GM12878 (cell line): Measurements from ENCODE around the gene RFC4. TPM values are rescaled to one million over a fixed set of nuclear protein-coding genes. Genes with fewer than 3 reads are reported as not detected.

ENCODE experiments used
- ATAC-seq: fragments of 200-7000 bp; cut with Tn5 transposase; 3 replicates; pipeline ENCODE4 v1.9.1; 2020; ENCODE audit warnings: mild to moderate bottlenecking, moderate library complexity
- BruUV-seq: library from RNA; stranded (reverse); fragments of 400-500 nt; replicated peaks from 2 replicates; lab custom pipeline; 2021; lab: Mats Ljungman, UMichigan
- CTCF ChIA-PET: fragments of 300-600 bp; sonication (Branson Sonifier 250); formaldehyde crosslinking; extraction: SDS; loops from one replicate; lab custom pipeline; 2021; ENCODE audit warnings: inconsistent platforms; lab: Yijun Ruan, JAX
- POLR2A ChIA-PET: fragments of 350-600 bp; formaldehyde crosslinking; extraction: SDS; loops from one replicate; lab custom pipeline; 2021; ENCODE audit warnings: inconsistent platforms; lab: Charles Lee
- RAD21 ChIA-PET: fragments of 300-600 bp; sonication (Branson Sonifier 250); formaldehyde crosslinking; loops from one replicate; lab custom pipeline; 2023; ENCODE audit warnings: antibody characterized with exemption; ENCODE audit not compliant: unreplicated experiment; lab: Charles Lee
- SMC1A ChIA-PET: fragments of 300-600 bp; sonication (Branson Sonifier 250); formaldehyde crosslinking; loops from one replicate; lab custom pipeline; 2023; ENCODE audit not compliant: unreplicated experiment, uncharacterized antibody; lab: Charles Lee
- DNase-seq: peaks from one replicate; pipeline ENCODE4 v3.0.0-alpha.2; 2011; ENCODE audit warnings: low read depth, low spot score
- FAIRE-seq: peaks from 3 replicates; lab custom pipeline; 2011; peaks lifted over from hg19 to GRCh38; lab: Jason Lieb, UNC
- H2AFZ ChIP-seq: 2 replicates; pipeline ENCODE4 v1.6.0; 2011; ENCODE audit warnings: low read depth, low read length, control low read depth; ENCODE audit not compliant: control insufficient read depth
- H3K27ac ChIP-seq: 2 replicates; pipeline ENCODE4 v1.5.1; 2011; ENCODE audit warnings: control low read depth; ENCODE audit not compliant: control insufficient read depth, insufficient read depth
- H3K27me3 ChIP-seq, 2 experiments: replicated peaks in 1 of 2; 2 replicates each; pipeline versions ENCODE4 v1.6.0 to v1.6.1; 2011; ENCODE audit warnings: low read length in 1 of 2; ENCODE audit not compliant: control insufficient read depth in 2 of 2, insufficient read depth in 2 of 2
- H3K36me3 ChIP-seq, 2 experiments: 2 replicates each; pipeline ENCODE4 v1.5.1; 2011; ENCODE audit warnings: low read length in 1 of 2; ENCODE audit not compliant: control insufficient read depth in 2 of 2, insufficient read depth in 2 of 2
- H3K4me1 ChIP-seq: 2 replicates; pipeline ENCODE4 v1.6.1; 2011; ENCODE audit warnings: mild to moderate bottlenecking, low read length, moderate library complexity, mixed read lengths; ENCODE audit not compliant: control insufficient read depth, insufficient read depth
- H3K4me2 ChIP-seq: 2 replicates; pipeline ENCODE4 v1.6.0; 2011; ENCODE audit warnings: control low read depth; ENCODE audit not compliant: control insufficient read depth, insufficient read depth
- H3K4me3 ChIP-seq: fragments of 200-600 bp; sonication (generic); 2 replicates; pipeline ENCODE4 v1.5.1; 2016
- H3K79me2 ChIP-seq: 2 replicates; pipeline ENCODE4 v1.6.0; 2011; ENCODE audit warnings: low read length; ENCODE audit not compliant: control insufficient read depth, insufficient read depth
- H3K9ac ChIP-seq: 2 replicates; pipeline ENCODE4 v1.8.0; 2011; ENCODE audit warnings: low read length, control low read depth, mixed read lengths; ENCODE audit not compliant: control insufficient read depth, insufficient read depth
- H3K9me3 ChIP-seq: replicated peaks from 3 replicates; pipeline ENCODE4 v1.5.1; 2011; ENCODE audit warnings: mild to moderate bottlenecking, low read length; ENCODE audit not compliant: control insufficient read depth, insufficient read depth
- H4K20me1 ChIP-seq: 2 replicates; pipeline ENCODE4 v1.6.0; 2011; ENCODE audit not compliant: control insufficient read depth, insufficient read depth
- CHD1 ChIP-seq: IDR thresholded peaks from 2 replicates; pipeline ENCODE4 v1.6.1; 2012; ENCODE audit warnings: low read depth, low read length, improper control_type of control experiment
- HDGF ChIP-seq: fragments of 450-650 bp; IDR thresholded peaks from 2 replicates; pipeline ENCODE4 v1.6.1; 2016; ENCODE audit warnings: antibody characterized with exemption
- NR2C1 ChIP-seq: fragments of 450-650 bp; IDR thresholded peaks from 2 replicates; pipeline ENCODE4 v1.6.1; 2017; ENCODE audit warnings: antibody characterized with exemption, mild to moderate bottlenecking, moderate library complexity
- POLR2A ChIP-seq: IDR thresholded peaks from 2 replicates; pipeline ENCODE4 v1.6.1; 2011; ENCODE audit warnings: low read depth, mild to moderate bottlenecking, low read length
- POLR2AphosphoS2 ChIP-seq: IDR thresholded peaks from 2 replicates; pipeline ENCODE4 v1.6.1; 2011; ENCODE audit warnings: low read depth, mild to moderate bottlenecking, low read length, improper control_type of control experiment, moderate library complexity
- POLR2AphosphoS5 ChIP-seq: IDR thresholded peaks from 2 replicates; pipeline ENCODE4 v1.6.1; 2011; ENCODE audit warnings: mild to moderate bottlenecking, low read length, inconsistent platforms
- RB1 ChIP-seq: fragments of 450-650 bp; formaldehyde crosslinking; IDR thresholded peaks from 2 replicates; pipeline ENCODE4 v1.6.1; 2017; ENCODE audit warnings: mild to moderate bottlenecking, borderline replicate concordance
- RUNX3 ChIP-seq: IDR thresholded peaks from 2 replicates; pipeline ENCODE4 v1.6.1; 2012; ENCODE audit warnings: low read length, inconsistent platforms
- SMC3 ChIP-seq: IDR thresholded peaks from 2 replicates; pipeline ENCODE4 v1.6.1; 2011; ENCODE audit warnings: low read length, improper control_type of control experiment, borderline replicate concordance
- TCF12 ChIP-seq: IDR thresholded peaks from 2 replicates; pipeline ENCODE4 v1.6.1; 2011; ENCODE audit warnings: low read depth, mild to moderate bottlenecking, low read length
- TCF3 ChIP-seq: IDR thresholded peaks from 2 replicates; pipeline ENCODE4 v1.6.1; 2012; ENCODE audit warnings: low read depth, mild to moderate bottlenecking, low read length, borderline replicate concordance; ENCODE audit not compliant: insufficient read depth
- ZNF687 ChIP-seq: fragments of 450-650 bp; IDR thresholded peaks from 2 replicates; pipeline ENCODE4 v1.6.1; 2017; ENCODE audit warnings: mild to moderate bottlenecking, moderate library complexity
- ZSCAN29 ChIP-seq: fragments of 450-650 bp; IDR thresholded peaks from 2 replicates; pipeline ENCODE4 v1.6.1; 2017; ENCODE audit warnings: mild to moderate bottlenecking, moderate library complexity
- WGBS: methylation state at CpG from one replicate; pipeline ENCODE4 v1.1.6; 2016; ENCODE audit warnings: low lambda C conversion rate; ENCODE audit not compliant: insufficient replicate concordance, insufficient coverage; ENCODE audit errors: missing lambda C conversion rate; 5-methylcytosine and 5-hydroxymethylcytosine counted together
- in situ Hi-C: fragments of 300-500 bp; cut with MboI; formaldehyde crosslinking; loops from 9 replicates; pipeline ENCODE4 v1.14.3; 2018; ENCODE audit warnings: mixed read lengths
- intact Hi-C: fragments of 100-400 bp; cut with micrococcal nuclease; formaldehyde crosslinking; loops from one replicate; pipeline ENCODE4 v1.14.2; 2022; ENCODE audit not compliant: unreplicated experiment
- polyA plus RNA-seq, 11 experiments: library from polyadenylated mRNA; depleted of rRNA in 4 of 11; unstranded in 6 of 11; stranded (reverse) in 5 of 11; fragments of >200 nt; fragmentation: Nextera tagmentation in 4 of 11; fragmentation: Illumina TruSeq in 1 of 11; extraction: Ambion mirVana in 4 of 11; extraction: Trizol in 1 of 11; gene quantifications; 1 replicate in 1 of 11; 2 replicates in 10 of 11; pipeline versions ENCODE4 v1.2.1 to v1.2.3, GENCODE V29; 2011 to 2016; ENCODE audit warnings: inconsistent platforms in 2 of 11, missing spikeins in 2 of 11, low read depth in 1 of 11
- total RNA-seq, 4 experiments: library from RNA; depleted of rRNA in 3 of 4; stranded (reverse); fragments of >200 nt in 3 of 4; fragmentation: Illumina TruSeq in 1 of 4; extraction: Trizol in 1 of 4; gene quantifications; 2 replicates each; pipeline versions ENCODE4 v1.2.1 to v1.2.3, GENCODE V29; 2013 to 2021
- TF ChIP-seq, protein P1 (sequence below): fragments of 450-650 bp; IDR thresholded peaks from 2 replicates; pipeline ENCODE4 v1.6.1; 2017; ENCODE audit warnings: borderline replicate concordance

The RFC4 gene
- total and polyA plus RNA-seq, 10 of the 15 experiments (the other 5 are each of a cell fraction or from before 2014, with no cell fraction given), result 49.1 to 144 (median 112) TPM

DNA sequence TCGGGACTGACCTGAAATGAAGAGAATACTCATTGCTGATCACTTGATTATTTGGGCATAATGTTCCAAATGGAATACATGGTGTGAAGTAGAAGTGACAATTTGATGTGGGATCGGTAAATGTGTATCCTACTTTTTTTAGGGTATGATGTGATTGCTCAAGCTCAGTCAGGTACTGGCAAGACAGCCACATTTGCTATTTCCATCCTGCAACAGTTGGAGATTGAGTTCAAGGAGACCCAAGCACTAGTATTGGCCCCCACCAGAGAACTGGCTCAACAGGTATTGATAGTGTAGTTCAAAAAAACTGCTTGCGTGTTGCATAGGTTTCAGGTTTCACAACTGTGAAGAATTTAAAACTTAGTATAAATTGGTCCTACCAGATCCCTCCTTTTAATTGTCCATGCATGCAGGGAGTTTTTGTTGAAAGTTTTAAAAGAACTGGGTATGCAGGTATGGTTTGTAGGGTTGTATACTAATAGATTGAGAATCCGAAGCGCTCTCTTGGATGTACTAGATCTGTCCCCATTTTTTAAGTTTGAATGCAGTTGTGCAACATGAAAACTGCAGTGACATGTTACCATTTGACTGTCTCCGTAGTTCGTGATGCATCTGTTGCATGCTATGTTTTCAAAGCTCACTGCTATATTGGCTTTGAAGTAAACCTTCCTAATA, 21.3 kb downstream of the RFC4 start:
- 0% methylated on average over 7 of the region's 7 CpGs for WGBS
- SMC1A ChIA-PET, result interaction anchor here (0.8 to 2.5 kb wide), 6 partner anchors 7 to 247 kb away, joined by 3 to 17 read pairs (median 3); partner anchors contain the start of gene RFC4
- TF ChIP-seq POLR2AphosphoS5 (peak; percentile 45; the same call in 1 of the 2 replicates), SMC3 (no peak), POLR2AphosphoS2 (peak; percentile 63; the same call in 1 of the 2 replicates), TCF3 (no peak), RUNX3 (no peak), RB1 (no peak), ZSCAN29 (no peak), TCF12 (no peak), HDGF (no peak), ZNF687 (no peak), POLR2A (peak; percentile 60), CHD1 (no peak), NR2C1 (no peak)
- TF ChIP-seq, protein P1, sequence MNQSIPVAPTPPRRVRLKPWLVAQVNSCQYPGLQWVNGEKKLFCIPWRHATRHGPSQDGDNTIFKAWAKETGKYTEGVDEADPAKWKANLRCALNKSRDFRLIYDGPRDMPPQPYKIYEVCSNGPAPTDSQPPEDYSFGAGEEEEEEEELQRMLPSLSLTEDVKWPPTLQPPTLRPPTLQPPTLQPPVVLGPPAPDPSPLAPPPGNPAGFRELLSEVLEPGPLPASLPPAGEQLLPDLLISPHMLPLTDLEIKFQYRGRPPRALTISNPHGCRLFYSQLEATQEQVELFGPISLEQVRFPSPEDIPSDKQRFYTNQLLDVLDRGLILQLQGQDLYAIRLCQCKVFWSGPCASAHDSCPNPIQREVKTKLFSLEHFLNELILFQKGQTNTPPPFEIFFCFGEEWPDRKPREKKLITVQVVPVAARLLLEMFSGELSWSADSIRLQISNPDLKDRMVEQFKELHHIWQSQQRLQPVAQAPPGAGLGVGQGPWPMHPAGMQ, result no peak
- POLR2A ChIA-PET, result interaction anchor here (1.1 to 4.2 kb wide), 8 partner anchors 7 to 849 kb away, joined by 3 to 24 read pairs (median 9); partner anchors contain the start of genes DNAJB11, RFC4 and TBCCD1
- intact Hi-C loops, result loop anchor here (5.0 to 10.0 kb wide), 2 partner anchors 240 to 848 kb away; partner anchors contain the start of gene TRA2B
- Histone ChIP-seq H3K27me3 (no peaks in the 10 kb centered on the region), H3K4me2 (peak overlapping the region; percentile 64), H2AFZ (no peak overlapping the region), H3K79me2 (peaks cover 64% of the 10 kb centered on the region), H3K4me1 (no peaks in the 10 kb centered on the region), H3K9ac (peak overlapping the region; percentile 100), H3K27ac (peak overlapping the region; percentile 100; the same call in 1 of the 2 replicates), H3K4me3 (peak overlapping the region; percentile 78), H4K20me1 (peaks cover 22% of the 10 kb centered on the region; the same call in 1 of the 2 replicates), H3K36me3 (peaks cover 18 to 50% of the 10 kb centered on the region in 2 experiments), H3K9me3 (no peaks in the 10 kb centered on the region; the same call in 1 of the 3 replicates)
- no peak for ATAC-seq
- no peak for FAIRE-seq
- RAD21 ChIA-PET, result interaction anchor here (0.8 to 1.6 kb wide), 2 partner anchors 22 to 215 kb away, joined by 3 to 4 read pairs; partner anchors contain the start of gene DNAJB11
- no peak for DNase-seq
- BruUV-seq, result no TSS peak
- CTCF ChIA-PET, result interaction anchor here (1.1 to 2.6 kb wide), 3 partner anchors 12 to 168 kb away, joined by 3 to 9 read pairs (median 4); no protein-coding TSS in a partner anchor
- in situ Hi-C loops, result loop anchor here (25.0 kb wide), 1 partner anchor 848 kb away; the partner anchor contains the start of gene TRA2B
